ENCODE measurements around the gene LSAMP.

Gene LSAMP

GRCh38 chr3:116354382-116354781 lies 90.9 kb downstream of the LSAMP start:
- DNase-seq (ENCODE audit: low spot score) = no peak

- no peak for DNase-seq (ENCODE audit: low spot score)
Observed at GRCh38 chr3:116350119-116350733, 95.1 kb downstream of the LSAMP start.

GRCh38 chr3:116348216-116348615 lies 97.1 kb downstream of the LSAMP start:
- DNase-seq (ENCODE audit: low spot score) = no peak

GRCh38 chr3:116342499-116342898 lies 102.8 kb downstream of the LSAMP start:
- DNase-seq (ENCODE audit: low spot score) = no peak

GRCh38 chr3:116341899-116342298 lies 103.4 kb downstream of the LSAMP start:
- DNase-seq (ENCODE audit: low spot score) = no peak

- DNase-seq (ENCODE audit: low spot score) = no peak
Observed at GRCh38 chr3:116341381-116341780, 103.9 kb downstream of the LSAMP start.

- DNase-seq (ENCODE audit: low spot score) = no peak
Observed at GRCh38 chr3:116340680-116341216, 104.5 kb downstream of the LSAMP start.

GRCh38 chr3:116339441-116340028 lies 105.8 kb downstream of the LSAMP start:
- DNase-seq (ENCODE audit: low spot score) = no peak

GRCh38 chr3:116338713-116339112 lies 106.6 kb downstream of the LSAMP start:
- DNase-seq (ENCODE audit: low spot score) = peak; percentile 43

- no peak for DNase-seq (ENCODE audit: low spot score)
Observed at GRCh38 chr3:116337229-116337628, 108.1 kb downstream of the LSAMP start.

GRCh38 chr3:116331380-116331779 lies 113.9 kb downstream of the LSAMP start:
- no peak for DNase-seq (ENCODE audit: low spot score)

GRCh38 chr3:116322750-116323375 lies 122.4 kb downstream of the LSAMP start:
- DNase-seq (ENCODE audit: low spot score) = no peak

- DNase-seq (ENCODE audit: low spot score) = no peak
Observed at GRCh38 chr3:116318370-116318769, 126.9 kb downstream of the LSAMP start.

- no peak for DNase-seq (ENCODE audit: low spot score)
Observed at GRCh38 chr3:116316771-116317170, 128.5 kb downstream of the LSAMP start.

GRCh38 chr3:116314476-116314875 lies 130.8 kb downstream of the LSAMP start:
- DNase-seq (ENCODE audit: low spot score) = no peak

- DNase-seq (ENCODE audit: low spot score) = no peak
Observed at GRCh38 chr3:116306720-116307119, 138.6 kb downstream of the LSAMP start.

GRCh38 chr3:116306149-116306548 lies 139.1 kb downstream of the LSAMP start:
- no peak for DNase-seq (ENCODE audit: low spot score)

- no peak for DNase-seq (ENCODE audit: low spot score)
Observed at GRCh38 chr3:116302087-116302747, 143.1 kb downstream of the LSAMP start.

GRCh38 chr3:116301422-116301821 lies 143.9 kb downstream of the LSAMP start:
- DNase-seq (ENCODE audit: low spot score) = no peak

GRCh38 chr3:116300226-116300625 lies 145.1 kb downstream of the LSAMP start:
- DNase-seq (ENCODE audit: low spot score) = no peak

GRCh38 chr3:116299646-116300081 lies 145.6 kb downstream of the LSAMP start:
- DNase-seq (ENCODE audit: low spot score) = no peak

- DNase-seq (ENCODE audit: low spot score) = no peak
Observed at GRCh38 chr3:116298151-116298550, 147.1 kb downstream of the LSAMP start.

GRCh38 chr3:116291141-116291540 lies 154.1 kb downstream of the LSAMP start:
- no peak for DNase-seq (ENCODE audit: low spot score)

All from ecto neural progenitor cell (in vitro differentiated cells).